Thyroid gland (tissue), 4 donors: Measurements from ENCODE around the gene POLR2J2.
"Not testable (repeated sequence)": the region's sequence is repeated elsewhere in the genome, so short reads cannot be mapped to it uniquely, and the experiment has no call there.

Experiments used
- CTCF ChIP-seq, 6 experiments: fragments of 200-600 bp in 3 of 6; fragments of 450-650 bp in 3 of 6; sonication (generic) in 3 of 6; IDR thresholded peaks; one replicate each; pipeline ENCODE4 v1.5.1; 2016 to 2019; ENCODE audit warnings: antibody characterized with exemption in 6 of 6, mild to moderate bottlenecking in 2 of 6, inconsistent platforms in 1 of 6, moderate library complexity in 1 of 6
- POLR2A ChIP-seq, 2 donors: fragments of 450-650 bp; IDR thresholded peaks; one replicate each; pipeline ENCODE4 v1.6.1; 2017; ENCODE audit warnings: antibody characterized with exemption in 2 of 2, mild to moderate bottlenecking in 2 of 2, moderate library complexity in 1 of 2

DNA sequence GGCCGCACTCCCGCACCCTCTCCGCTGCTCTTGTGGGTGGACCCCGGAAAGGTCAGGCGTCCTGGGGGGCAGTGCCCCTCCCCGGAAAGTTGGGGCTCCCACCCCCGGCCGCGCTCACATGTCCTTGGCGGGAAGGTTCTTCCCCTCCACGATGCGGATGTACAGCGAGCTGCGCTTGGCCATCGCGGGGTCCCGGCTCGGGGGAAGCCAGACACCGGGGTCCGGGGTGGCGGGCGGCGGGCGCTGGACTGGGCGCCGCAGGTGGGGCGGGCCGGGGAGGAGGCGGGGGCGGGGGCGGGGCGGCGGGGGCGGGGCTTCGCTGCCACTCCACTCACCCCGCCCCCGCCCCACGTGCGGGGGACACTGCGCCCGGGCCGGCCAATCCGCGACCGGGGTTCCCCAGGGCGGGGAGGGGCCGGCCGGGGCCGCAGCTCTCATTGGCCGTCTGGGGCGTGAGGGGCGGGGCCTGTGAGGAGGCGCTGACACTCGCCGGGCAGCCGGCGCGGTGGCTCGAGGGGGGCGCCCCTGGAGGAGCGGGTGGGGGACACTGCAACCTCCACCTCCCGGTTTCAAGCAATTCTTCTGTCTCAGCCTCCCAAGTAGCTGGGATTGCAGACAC is 54.8 kb downstream of the POLR2J2 start, which contains the start of gene RASA4:
- TF ChIP-seq CTCF, POLR2A (IDR thresholded peaks at IDR 0.05): not testable (repeated sequence)
